Fibroblast of skin of back (primary cell): Measurements from ENCODE around the gene EN2.
"Not testable (repeated sequence)": the region's sequence is repeated elsewhere in the genome, so short reads cannot be mapped to it uniquely, and the experiment has no call there.

Experiments used
- DNase-seq: peaks from one replicate; pipeline ENCODE4 v3.0.0-alpha.2; 2013

EN2 gene

GRCh38 chr7:155426543-155427410, 31.2 kb upstream of the EN2 start:
- DNase-seq = no peak

- DNase-seq = no peak
Observed at GRCh38 chr7:155427411-155428038, 30.4 kb upstream of the EN2 start.

- no peak for DNase-seq
Observed at GRCh38 chr7:155428171-155428834, 29.6 kb upstream of the EN2 start.

- no peak for DNase-seq
Observed at GRCh38 chr7:155429651-155430050, 28.3 kb upstream of the EN2 start.

GRCh38 chr7:155430606-155431005, 27.3 kb upstream of the EN2 start:
- DNase-seq = no peak

GRCh38 chr7:155431231-155431630, 26.7 kb upstream of the EN2 start:
- DNase-seq = no peak

GRCh38 chr7:155431711-155432110, 26.2 kb upstream of the EN2 start:
- no peak for DNase-seq

- no peak for DNase-seq
Observed at GRCh38 chr7:155435110-155435509, 22.8 kb upstream of the EN2 start.

GRCh38 chr7:155437836-155438235, 20.1 kb upstream of the EN2 start:
- DNase-seq = no peak

GRCh38 chr7:155438777-155439176, 19.2 kb upstream of the EN2 start:
- no peak for DNase-seq

- DNase-seq = no peak
Observed at GRCh38 chr7:155439311-155440017, 18.5 kb upstream of the EN2 start.

- DNase-seq = no peak
Observed at GRCh38 chr7:155440018-155440410, 17.9 kb upstream of the EN2 start.

- DNase-seq = no peak
Observed at GRCh38 chr7:155441856-155442255, 16.1 kb upstream of the EN2 start.

GRCh38 chr7:155444746-155445145, 13.2 kb upstream of the EN2 start:
- DNase-seq = no peak

GRCh38 chr7:155445606-155446005, 12.3 kb upstream of the EN2 start:
- not testable (repeated sequence) for DNase-seq

- DNase-seq = no peak
Observed at GRCh38 chr7:155447603-155448002, 10.3 kb upstream of the EN2 start.

GRCh38 chr7:155448632-155449007, 9.3 kb upstream of the EN2 start:
- DNase-seq = no peak

GRCh38 chr7:155449008-155449868, 8.7 kb upstream of the EN2 start:
- DNase-seq = no peak

- DNase-seq = no peak
Observed at GRCh38 chr7:155449869-155450557, 7.9 kb upstream of the EN2 start.

- no peak for DNase-seq
Observed at GRCh38 chr7:155450558-155450969, 7.4 kb upstream of the EN2 start.
